K562 (cell line): ENCODE measurements around the gene KMT2D. TPM values are rescaled to one million over a fixed set of nuclear protein-coding genes. Genes with fewer than 3 reads are reported as not detected.

Experiments
- CHD4 ChIP-seq: fragments of 200-600 bp; sonication (generic); IDR thresholded peaks from 3 replicates; pipeline ENCODE4 v1.6.1; 2012; ENCODE audit warnings: low read depth, mild to moderate bottlenecking, mixed read lengths, low read length, inconsistent platforms; ENCODE audit not compliant: insufficient read depth, insufficient replicate concordance, poor library complexity, severe bottlenecking
- E4F1 ChIP-seq: fragments of 250-450 bp; sonication (Bioruptor Pico); IDR thresholded peaks from 2 replicates; pipeline ENCODE4 v1.5.0; 2021; ENCODE audit warnings: mild to moderate bottlenecking, borderline replicate concordance
- HBP1 ChIP-seq: fragments of 450-650 bp; formaldehyde crosslinking; IDR thresholded peaks from 2 replicates; pipeline ENCODE4 v1.4.0; 2022; ENCODE audit warnings: missing genetic modification characterization
- KDM1A ChIP-seq, 2 experiments: fragments of 450-650 bp; IDR thresholded peaks; 2 replicates each; pipeline ENCODE4 v1.6.1; 2016; ENCODE audit warnings: mild to moderate bottlenecking in 2 of 2
- NFATC3 ChIP-seq: fragments of 450-650 bp; IDR thresholded peaks from 2 replicates; pipeline ENCODE4 v1.6.1; 2017; ENCODE audit warnings: mild to moderate bottlenecking
- RBM34 ChIP-seq: fragments of 200-400 bp; formaldehyde crosslinking; IDR thresholded peaks from 2 replicates; pipeline ENCODE4 v1.6.1; 2018; ENCODE audit warnings: low read length, borderline replicate concordance; ENCODE audit not compliant: insufficient read depth
- RFX7 ChIP-seq: fragments of 250-450 bp; sonication (Bioruptor Pico); IDR thresholded peaks from 2 replicates; pipeline ENCODE4 v1.5.1; 2021; ENCODE audit warnings: mild to moderate bottlenecking
- RHOXF2B ChIP-seq: fragments of 250-450 bp; sonication (Bioruptor Pico); conservative IDR thresholded peaks from 2 replicates; pipeline ENCODE4 v1.5.1; 2021
- ZNF445 ChIP-seq: fragments of 250-450 bp; sonication (Bioruptor Pico); IDR thresholded peaks from 2 replicates; pipeline ENCODE4 v1.4.0; 2020; ENCODE audit warnings: low read depth, mild to moderate bottlenecking, moderate library complexity
- ZNF780A ChIP-seq: fragments of 250-450 bp; sonication (Bioruptor Pico); IDR thresholded peaks from 2 replicates; pipeline ENCODE4 v1.5.0; 2021; ENCODE audit warnings: mild to moderate bottlenecking
- ZSCAN29 ChIP-seq: fragments of 450-650 bp; IDR thresholded peaks from 2 replicates; pipeline ENCODE4 v1.6.1; 2017
- ZZZ3 ChIP-seq: fragments of 450-650 bp; IDR thresholded peaks from 2 replicates; pipeline ENCODE4 v1.6.1; 2016; ENCODE audit warnings: antibody characterized with exemption, mild to moderate bottlenecking, moderate library complexity
- polyA plus RNA-seq, 8 experiments: library from polyadenylated mRNA; depleted of rRNA in 4 of 8; stranded (reverse) in 5 of 8; unstranded in 3 of 8; fragments of >200 nt; fragmentation: Nextera tagmentation in 2 of 8; fragmentation: Illumina TruSeq in 1 of 8; extraction: Ambion mirVana in 2 of 8; extraction: Trizol in 1 of 8; gene quantifications; 2 replicates each; pipeline versions ENCODE4 v1.2.1 to v1.2.3, GENCODE V29; 2011 to 2014; ENCODE audit warnings: inconsistent platforms in 1 of 8, missing spikeins in 1 of 8
- total RNA-seq, 7 experiments: library from RNA; depleted of rRNA in 6 of 7; stranded (reverse); fragments of >200 nt in 6 of 7; fragmentation: Illumina TruSeq in 2 of 7; extraction: Trizol in 2 of 7; gene quantifications; 2 replicates each; pipeline versions ENCODE4 v1.2.1 to v1.2.3, GENCODE V29; 2011 to 2021; ENCODE audit warnings: low replicate concordance in 1 of 7
- TF ChIP-seq, protein P1 (sequence below): sonication (generic); formaldehyde crosslinking; IDR thresholded peaks from 2 replicates; pipeline ENCODE4 v1.8.0; 2023; ENCODE audit warnings: mild to moderate bottlenecking, missing genetic modification reagents
- TF ChIP-seq, protein P2 (sequence below): fragments of 250-450 bp; sonication (Bioruptor Pico); IDR thresholded peaks from 2 replicates; pipeline ENCODE4 v1.5.0; 2022; ENCODE audit warnings: mild to moderate bottlenecking
- TF ChIP-seq, protein P3 (sequence below): fragments of 250-450 bp; sonication (Bioruptor Pico); IDR thresholded peaks from 2 replicates; pipeline ENCODE4 v1.8.0; 2022; ENCODE audit warnings: moderate library complexity, mild to moderate bottlenecking, inconsistent platforms

Gene KMT2D
- total and polyA plus RNA-seq, 9 of the 15 experiments (the other 6 are each of a cell fraction or from before 2014, with no cell fraction given) = 0.22 to 93.7 (median 13.7) TPM

DNA sequence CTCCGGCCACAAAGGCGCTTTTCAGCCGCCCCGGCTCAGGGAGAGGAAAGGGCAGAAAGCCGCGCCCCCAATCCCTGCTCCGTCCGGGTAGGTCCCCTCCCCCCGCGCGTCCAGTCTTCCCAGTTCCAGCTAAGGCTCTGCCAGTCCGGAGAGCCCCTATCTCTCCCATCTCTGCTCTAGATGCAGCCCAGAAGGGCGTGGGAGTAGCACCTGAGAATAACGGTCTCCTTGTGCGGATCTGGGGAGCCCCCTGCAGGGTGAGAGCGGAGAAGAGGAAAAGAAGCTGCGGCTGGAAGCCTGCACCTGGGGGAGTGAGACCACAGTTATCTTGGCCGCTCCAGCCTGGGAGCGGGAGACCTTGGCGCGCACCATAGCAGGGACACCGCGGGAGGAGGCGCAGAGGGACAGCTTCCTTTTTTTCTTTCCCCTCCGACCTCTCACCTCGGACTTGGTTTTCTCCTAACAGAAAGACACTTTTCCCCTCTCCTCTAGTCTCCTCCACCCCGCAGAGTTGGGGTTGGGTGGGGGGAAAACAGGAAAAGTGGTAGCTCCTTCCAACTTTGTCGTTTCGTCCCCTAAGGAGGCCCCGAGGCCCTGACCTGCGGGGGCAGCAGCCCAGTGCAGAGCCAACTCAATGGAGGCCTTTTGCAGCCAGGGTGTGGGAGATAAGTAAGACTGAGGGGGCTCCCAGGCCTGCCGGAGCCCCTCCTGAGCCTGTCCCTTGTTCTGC, 31.7 kb upstream of the KMT2D start (continued):
- TF ChIP-seq, protein P1, sequence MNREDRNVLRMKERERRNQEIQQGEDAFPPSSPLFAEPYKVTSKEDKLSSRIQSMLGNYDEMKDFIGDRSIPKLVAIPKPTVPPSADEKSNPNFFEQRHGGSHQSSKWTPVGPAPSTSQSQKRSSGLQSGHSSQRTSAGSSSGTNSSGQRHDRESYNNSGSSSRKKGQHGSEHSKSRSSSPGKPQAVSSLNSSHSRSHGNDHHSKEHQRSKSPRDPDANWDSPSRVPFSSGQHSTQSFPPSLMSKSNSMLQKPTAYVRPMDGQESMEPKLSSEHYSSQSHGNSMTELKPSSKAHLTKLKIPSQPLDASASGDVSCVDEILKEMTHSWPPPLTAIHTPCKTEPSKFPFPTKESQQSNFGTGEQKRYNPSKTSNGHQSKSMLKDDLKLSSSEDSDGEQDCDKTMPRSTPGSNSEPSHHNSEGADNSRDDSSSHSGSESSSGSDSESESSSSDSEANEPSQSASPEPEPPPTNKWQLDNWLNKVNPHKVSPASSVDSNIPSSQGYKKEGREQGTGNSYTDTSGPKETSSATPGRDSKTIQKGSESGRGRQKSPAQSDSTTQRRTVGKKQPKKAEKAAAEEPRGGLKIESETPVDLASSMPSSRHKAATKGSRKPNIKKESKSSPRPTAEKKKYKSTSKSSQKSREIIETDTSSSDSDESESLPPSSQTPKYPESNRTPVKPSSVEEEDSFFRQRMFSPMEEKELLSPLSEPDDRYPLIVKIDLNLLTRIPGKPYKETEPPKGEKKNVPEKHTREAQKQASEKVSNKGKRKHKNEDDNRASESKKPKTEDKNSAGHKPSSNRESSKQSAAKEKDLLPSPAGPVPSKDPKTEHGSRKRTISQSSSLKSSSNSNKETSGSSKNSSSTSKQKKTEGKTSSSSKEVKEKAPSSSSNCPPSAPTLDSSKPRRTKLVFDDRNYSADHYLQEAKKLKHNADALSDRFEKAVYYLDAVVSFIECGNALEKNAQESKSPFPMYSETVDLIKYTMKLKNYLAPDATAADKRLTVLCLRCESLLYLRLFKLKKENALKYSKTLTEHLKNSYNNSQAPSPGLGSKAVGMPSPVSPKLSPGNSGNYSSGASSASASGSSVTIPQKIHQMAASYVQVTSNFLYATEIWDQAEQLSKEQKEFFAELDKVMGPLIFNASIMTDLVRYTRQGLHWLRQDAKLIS (CRISPR knock-in tag) = peak; percentile 96
- no peak for TF ChIP-seq RFX7 (CRISPR knock-in tag)
- TF ChIP-seq, protein P2, sequence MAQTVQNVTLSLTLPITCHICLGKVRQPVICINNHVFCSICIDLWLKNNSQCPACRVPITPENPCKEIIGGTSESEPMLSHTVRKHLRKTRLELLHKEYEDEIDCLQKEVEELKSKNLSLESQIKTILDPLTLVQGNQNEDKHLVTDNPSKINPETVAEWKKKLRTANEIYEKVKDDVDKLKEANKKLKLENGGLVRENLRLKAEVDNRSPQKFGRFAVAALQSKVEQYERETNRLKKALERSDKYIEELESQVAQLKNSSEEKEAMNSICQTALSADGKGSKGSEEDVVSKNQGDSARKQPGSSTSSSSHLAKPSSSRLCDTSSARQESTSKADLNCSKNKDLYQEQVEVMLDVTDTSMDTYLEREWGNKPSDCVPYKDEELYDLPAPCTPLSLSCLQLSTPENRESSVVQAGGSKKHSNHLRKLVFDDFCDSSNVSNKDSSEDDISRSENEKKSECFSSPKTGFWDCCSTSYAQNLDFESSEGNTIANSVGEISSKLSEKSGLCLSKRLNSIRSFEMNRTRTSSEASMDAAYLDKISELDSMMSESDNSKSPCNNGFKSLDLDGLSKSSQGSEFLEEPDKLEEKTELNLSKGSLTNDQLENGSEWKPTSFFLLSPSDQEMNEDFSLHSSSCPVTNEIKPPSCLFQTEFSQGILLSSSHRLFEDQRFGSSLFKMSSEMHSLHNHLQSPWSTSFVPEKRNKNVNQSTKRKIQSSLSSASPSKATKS (CRISPR knock-in tag) = no peak
- no peak for TF ChIP-seq RBM34
- no peak for TF ChIP-seq CHD4
- TF ChIP-seq ZNF780A (CRISPR knock-in tag) = no peak
- TF ChIP-seq ZSCAN29 = no peak
- no peak for TF ChIP-seq NFATC3
- no peak for TF ChIP-seq RHOXF2B (CRISPR knock-in tag)
- no peak for TF ChIP-seq ZZZ3
- no peak for TF ChIP-seq ZNF445 (CRISPR knock-in tag)
- peak; percentile 81 to 91 for TF ChIP-seq KDM1A (IDR thresholded peaks at IDR 0.05)
- TF ChIP-seq, protein P3, sequence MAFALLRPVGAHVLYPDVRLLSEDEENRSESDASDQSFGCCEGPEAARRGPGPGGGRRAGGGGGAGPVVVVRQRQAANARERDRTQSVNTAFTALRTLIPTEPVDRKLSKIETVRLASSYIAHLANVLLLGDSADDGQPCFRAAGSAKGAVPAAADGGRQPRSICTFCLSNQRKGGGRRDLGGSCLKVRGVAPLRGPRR (CRISPR knock-in tag) = no peak
- TF ChIP-seq HBP1 (CRISPR knock-in tag) = no peak
- TF ChIP-seq E4F1 (CRISPR knock-in tag) = no peak
